Endothelial cell of umbilical vein (primary cell): ENCODE results near the gene IL15. TPM values are rescaled to one million over a fixed set of nuclear protein-coding genes. Genes with fewer than 3 reads are reported as not detected.
"Not testable (repeated sequence)": the region's sequence is repeated elsewhere in the genome, so short reads cannot be mapped to it uniquely, and the experiment has no call there.

Source experiments
- BruUV-seq: library from RNA; stranded (reverse); fragments of 400-500 nt; replicated peaks from 2 replicates; lab custom pipeline; 2021; lab: Mats Ljungman, UMichigan
- CTCF ChIA-PET: fragments of 300-600, 350-600 bp; sonication (Branson Sonifier 250); formaldehyde crosslinking; loops from one replicate; lab custom pipeline; 2021; ENCODE audit warnings: antibody characterized with exemption, inconsistent platforms; lab: Charles Lee
- POLR2A ChIA-PET: fragments of 300-600, 350-600 bp; sonication (Branson Sonifier 250); formaldehyde crosslinking; loops from one replicate; lab custom pipeline; 2021; ENCODE audit warnings: antibody characterized with exemption, inconsistent platforms; lab: Charles Lee
- DNase-seq: peaks from one replicate; pipeline ENCODE4 v3.0.0-alpha.2; 2011; ENCODE audit warnings: low read depth, low spot score
- FAIRE-seq: peaks from 2 replicates; lab custom pipeline; 2011; peaks lifted over from hg19 to GRCh38; lab: Jason Lieb, UNC
- H2AFZ ChIP-seq: 2 replicates; pipeline ENCODE4 v1.6.0; 2012; ENCODE audit warnings: low read depth, low read length, control low read depth, inconsistent platforms
- H3K27ac ChIP-seq: 2 replicates; pipeline ENCODE4 v1.5.1; 2011; ENCODE audit warnings: low read depth, mild to moderate bottlenecking, control low read depth, low read length, moderate library complexity; ENCODE audit not compliant: insufficient read depth
- H3K27me3 ChIP-seq, 2 experiments: 2 replicates each; pipeline versions ENCODE4 v1.6.0 to v1.6.1; 2011; ENCODE audit warnings: low read length in 2 of 2, mixed read lengths in 1 of 2; ENCODE audit not compliant: control insufficient read depth in 2 of 2, insufficient read depth in 2 of 2
- H3K36me3 ChIP-seq, 2 experiments: 2 replicates in 1 of 2; 3 replicates in 1 of 2; pipeline ENCODE4 v1.5.1; 2011; ENCODE audit warnings: low read length in 2 of 2, mild to moderate bottlenecking in 1 of 2, moderate library complexity in 1 of 2; ENCODE audit not compliant: control insufficient read depth in 2 of 2, insufficient read depth in 2 of 2; ENCODE audit errors: extremely low read depth in 1 of 2
- H3K4me1 ChIP-seq: 3 replicates; pipeline ENCODE4 v1.5.1; 2011; ENCODE audit warnings: mild to moderate bottlenecking, low read length; ENCODE audit not compliant: control insufficient read depth, insufficient read depth; ENCODE audit errors: extremely low read depth
- H3K4me2 ChIP-seq: 2 replicates; pipeline ENCODE4 v1.6.1; 2011; ENCODE audit warnings: low read length, control low read depth, mixed read lengths; ENCODE audit not compliant: insufficient read depth
- H3K4me3 ChIP-seq, 3 experiments: fragments of 200-600 bp in 1 of 3; sonication (generic), shearing (Covaris generic) in 1 of 3; replicated peaks in 1 of 3; 2 replicates each; pipeline ENCODE4 v1.5.1; 2011 to 2016; ENCODE audit warnings: control low read depth in 3 of 3, low read length in 3 of 3, mild to moderate bottlenecking in 2 of 3, inconsistent platforms in 1 of 3, low read depth in 1 of 3, moderate library complexity in 1 of 3; ENCODE audit not compliant: insufficient read depth in 1 of 3
- H3K79me2 ChIP-seq: 2 replicates; pipeline ENCODE4 v1.6.0; 2012; ENCODE audit warnings: low read length, inconsistent platforms; ENCODE audit not compliant: control insufficient read depth, insufficient read depth
- H3K9ac ChIP-seq: replicated peaks from 2 replicates; pipeline ENCODE3; 2011; ENCODE audit warnings: low read length, control low read depth; ENCODE audit not compliant: insufficient read depth; ENCODE audit errors: extremely low read depth
- H3K9me1 ChIP-seq: replicated peaks from 3 replicates; pipeline ENCODE4 v1.6.0; 2011; ENCODE audit warnings: mild to moderate bottlenecking, low read length; ENCODE audit not compliant: control insufficient read depth, insufficient read depth; ENCODE audit errors: extremely low read depth
- H3K9me3 ChIP-seq: replicated peaks from 2 replicates; pipeline ENCODE4 v1.5.1; 2012; ENCODE audit warnings: low read length, inconsistent platforms; ENCODE audit not compliant: control insufficient read depth, insufficient read depth
- H4K20me1 ChIP-seq: replicated peaks from 2 replicates; pipeline ENCODE3; 2011; ENCODE audit warnings: mild to moderate bottlenecking, low read length; ENCODE audit not compliant: control insufficient read depth, insufficient read depth; ENCODE audit errors: extremely low read depth
- CTCF ChIP-seq, 2 donors: IDR thresholded peaks; 1 replicate in 1 of 2; 2 replicates in 1 of 2; pipeline ENCODE4 v1.5.1; 2011; ENCODE audit warnings: low read length in 2 of 2, mild to moderate bottlenecking in 2 of 2, moderate library complexity in 2 of 2, control low read depth in 1 of 2, inconsistent platforms in 1 of 2, low read depth in 1 of 2; ENCODE audit not compliant: insufficient read depth in 1 of 2; ENCODE audit errors: extremely low read depth in 1 of 2
- EZH2 ChIP-seq: IDR thresholded peaks from 2 replicates; pipeline ENCODE4 v1.6.1; 2012; ENCODE audit warnings: borderline replicate concordance, low read depth, mild to moderate bottlenecking, moderate library complexity, low read length, inconsistent platforms; ENCODE audit not compliant: severe bottlenecking
- FOS ChIP-seq: IDR thresholded peaks from 2 replicates; pipeline ENCODE4 v1.6.1; 2011; ENCODE audit warnings: mild to moderate bottlenecking, low read length, moderate library complexity, borderline replicate concordance; ENCODE audit not compliant: insufficient read depth
- GATA2 ChIP-seq: IDR thresholded peaks from 2 replicates; pipeline ENCODE4 v1.7.0; 2011; ENCODE audit warnings: low read depth, mild to moderate bottlenecking, moderate library complexity, mixed read lengths, low read length; ENCODE audit not compliant: insufficient read length, insufficient read depth
- JUN ChIP-seq: IDR thresholded peaks from 2 replicates; pipeline ENCODE4 v1.6.1; 2011; ENCODE audit warnings: borderline replicate concordance, low read depth; ENCODE audit not compliant: insufficient read length, insufficient read depth
- MAX ChIP-seq: IDR thresholded peaks from 2 replicates; pipeline ENCODE4 v1.6.1; 2011; ENCODE audit not compliant: insufficient read depth, insufficient read length
- MYC ChIP-seq: IDR thresholded peaks from one replicate; pipeline ENCODE4 v1.6.1; 2011; ENCODE audit warnings: mild to moderate bottlenecking, low read depth, low read length
- POLR2A ChIP-seq: IDR thresholded peaks from 2 replicates; pipeline ENCODE4 v1.6.1; 2012; ENCODE audit warnings: low read depth, mild to moderate bottlenecking, control low read depth, low read length
- dilution Hi-C: fragments of 300-500 bp; cut with MboI; formaldehyde crosslinking; loops from one replicate; pipeline ENCODE4 v1.15.0; 2019; ENCODE audit warnings: low sequenced_read_pairs; ENCODE audit not compliant: extremely low pct_ligation_motif_present
- intact Hi-C: fragments of 100-400 bp; cut with micrococcal nuclease; formaldehyde crosslinking; loops from one replicate; pipeline ENCODE4 v1.10.0; 2022
- polyA plus RNA-seq, 4 experiments: library from polyadenylated mRNA; depleted of rRNA in 3 of 4; stranded (reverse) in 3 of 4; unstranded in 1 of 4; fragments of >200 nt; gene quantifications; 2 replicates each; pipeline versions ENCODE4 v1.2.1 to v1.2.3, GENCODE V29; 2011 to 2012; ENCODE audit warnings: missing spikeins in 1 of 4
- total RNA-seq: library from RNA; stranded (reverse); gene quantifications from 2 replicates; pipeline ENCODE4 v1.2.3, GENCODE V29; 2021

IL15 gene
- total and polyA plus RNA-seq, 2 donors (not counting 3 experiments of a cell fraction or from before 2014, with no cell fraction given): 3.0 to 3.1 TPM

GRCh38 chr4:141691247-141691646 is 54.9 kb downstream of the IL15 start:
- H3K79me2 ChIP-seq, CTCF ChIA-PET, FAIRE-seq, H2AFZ ChIP-seq, H3K9me1 ChIP-seq, H3K9ac ChIP-seq, dilution Hi-C loops, BruUV-seq, H4K20me1 ChIP-seq, POLR2A ChIA-PET, H3K4me2 ChIP-seq, H3K9me3 ChIP-seq, H3K36me3 ChIP-seq, DNase-seq, H3K27me3 ChIP-seq, H3K4me3 ChIP-seq, intact Hi-C loops, H3K27ac ChIP-seq: not testable (repeated sequence)
- H3K4me1 ChIP-seq: peaks cover 11% of the 10 kb centered on the region

GRCh38 chr4:141692081-141692480 is 55.7 kb downstream of the IL15 start:
- no peak for FAIRE-seq
- no peaks in the 10 kb centered on the region for H4K20me1 ChIP-seq
- DNase-seq: no peak
- intact Hi-C loops: no loop called here
- no peak overlapping the region for H2AFZ ChIP-seq
- no peak overlapping the region for H3K9ac ChIP-seq
- POLR2A ChIA-PET: no interaction called here
- no peak overlapping the region for H3K27ac ChIP-seq
- no peaks in the 10 kb centered on the region for H3K79me2 ChIP-seq
- dilution Hi-C loops: no loop called here
- TF ChIP-seq GATA2: no peak
- no peak for TF ChIP-seq POLR2A
- TF ChIP-seq JUN: no peak
- TF ChIP-seq MYC: no peak
- TF ChIP-seq CTCF (IDR thresholded peaks at IDR 0.05; ENCODE audit: extremely low read depth in 1 of 2, insufficient read depth in 1 of 2, low read depth in 1 of 2, low read length in 2 of 2): no peak
- TF ChIP-seq FOS: no peak
- TF ChIP-seq MAX: no peak
- TF ChIP-seq EZH2: no peak
- H3K9me1 ChIP-seq: no peaks in the 10 kb centered on the region
- H3K4me1 ChIP-seq: peaks cover 3% of the 10 kb centered on the region
- CTCF ChIA-PET: no interaction called here
- H3K4me3 ChIP-seq: no peak overlapping the region
- H3K4me2 ChIP-seq: no peak overlapping the region
- no peaks in the 10 kb centered on the region for H3K27me3 ChIP-seq
- no peaks in the 10 kb centered on the region for H3K9me3 ChIP-seq
- BruUV-seq: no TSS peak
- no peaks in the 10 kb centered on the region for H3K36me3 ChIP-seq
